Urinary bladder (tissue), 4 donors: ENCODE measurements around the gene PRR3. TPM values are rescaled to one million over a fixed set of nuclear protein-coding genes. Genes with fewer than 3 reads are reported as not detected.
"Not testable (repeated sequence)": the region's sequence is repeated elsewhere in the genome, so short reads cannot be mapped to it uniquely, and the experiment has no call there.

ENCODE experiments used
- DNase-seq: peaks from one replicate; pipeline ENCODE4 v3.0.0-alpha.2; 2015; ENCODE audit errors: extremely low spot score
- H3K27ac ChIP-seq: one replicate; pipeline ENCODE4 v1.5.1; 2013; ENCODE audit warnings: low read depth, mild to moderate bottlenecking, moderate library complexity
- H3K36me3 ChIP-seq: one replicate; pipeline ENCODE4 v1.6.1; 2013; ENCODE audit warnings: mild to moderate bottlenecking, moderate library complexity; ENCODE audit not compliant: insufficient read depth
- H3K4me1 ChIP-seq: one replicate; pipeline ENCODE4 v1.6.1; 2013; ENCODE audit warnings: mild to moderate bottlenecking, moderate library complexity; ENCODE audit not compliant: insufficient read depth
- H3K4me3 ChIP-seq: one replicate; pipeline ENCODE4 v1.5.1; 2013; ENCODE audit warnings: low read depth, low read length
- WGBS: extraction: QIAGEN DNeasy Blood & Tissue Kit; methylation state at CpG from one replicate; pipeline ENCODE4 v1.1.7; 2013; 5-methylcytosine and 5-hydroxymethylcytosine counted together
- polyA plus RNA-seq: library from polyadenylated mRNA; stranded (reverse); fragments of 200-250 nt; gene quantifications from one replicate; pipeline ENCODE4 v1.2.3, GENCODE V29; 2013
- total RNA-seq: library from RNA; depleted of rRNA; stranded (reverse); fragments of >200 nt; gene quantifications from one replicate; pipeline ENCODE4 v1.2.3, GENCODE V29; 2014
- donor health status: healthy with polysubstance abuse.
- donor health status: healthy.

The PRR3 gene, protein sequence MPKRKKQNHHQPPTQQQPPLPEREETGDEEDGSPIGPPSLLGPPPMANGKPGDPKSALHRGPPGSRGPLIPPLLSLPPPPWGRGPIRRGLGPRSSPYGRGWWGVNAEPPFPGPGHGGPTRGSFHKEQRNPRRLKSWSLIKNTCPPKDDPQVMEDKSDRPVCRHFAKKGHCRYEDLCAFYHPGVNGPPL
- 8.5 TPM for total RNA-seq
- 11.0 TPM for polyA plus RNA-seq

DNA sequence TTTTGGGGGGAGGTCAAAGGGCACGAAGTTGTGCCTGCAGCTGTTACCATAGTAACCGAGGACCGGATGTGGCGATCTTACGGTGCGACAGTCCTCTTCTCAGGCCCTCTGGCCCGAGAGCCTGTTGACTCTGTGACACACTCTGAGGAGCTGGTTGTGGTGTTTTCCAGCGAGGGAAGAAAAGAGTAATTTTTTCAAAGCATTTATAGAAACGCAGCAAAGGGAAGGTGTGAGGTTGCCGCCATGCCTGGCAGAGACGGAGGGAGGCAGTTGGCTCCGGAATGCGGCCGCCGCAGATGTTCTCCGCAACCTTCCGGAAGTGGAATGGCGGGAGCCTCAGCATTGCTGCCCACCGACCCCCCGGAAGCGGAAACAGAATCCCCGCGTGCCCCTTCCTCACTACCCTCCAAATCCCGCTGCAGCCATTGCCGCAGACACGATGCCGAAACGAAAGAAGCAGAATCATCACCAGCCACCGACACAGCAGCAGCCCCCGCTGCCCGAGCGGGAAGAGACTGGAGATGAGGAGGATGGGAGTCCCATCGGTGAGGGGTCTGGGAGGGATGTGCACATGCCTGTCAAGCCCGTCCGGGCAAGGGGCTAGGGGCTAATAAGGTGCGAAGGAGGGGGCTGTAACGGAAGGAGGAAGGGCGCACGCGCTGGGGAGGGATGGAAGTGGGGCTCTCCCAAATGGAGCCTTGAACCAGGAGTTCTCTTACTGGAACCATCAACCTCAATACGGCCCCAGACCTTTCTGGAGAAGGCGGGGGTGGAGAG lies at the start of gene PRR3:
TSS of gene PRR3 (plus strand) at position 390 of the 777 bp plus-strand sequence. CDS start at position 440, 50 bp downstream.
- DNase-seq, result peak; percentile 89
- Histone ChIP-seq H3K4me1 (peaks cover 1% of the 10 kb centered on the region), H3K36me3 (no peaks in the 10 kb centered on the region), H3K27ac (peak within 1 kb of the TSS; percentile 94), H3K4me3 (peak within 1 kb of the TSS; percentile 74)
- WGBS, result under 1% methylated on average over 42 of the region's 42 CpGs

GRCh38 chr6:30507849-30508827 lies 49.0 kb upstream of the PRR3 start:
- Histone ChIP-seq H3K4me3 (no peak overlapping the region), H3K27ac (no peak overlapping the region), H3K4me1 (no peaks in the 10 kb centered on the region), H3K36me3 (no peaks in the 10 kb centered on the region)
- no peak for DNase-seq
- WGBS, result 87% methylated on average over 5 of the region's 5 CpGs

GRCh38 chr6:30508890-30509736 lies 48.0 kb upstream of the PRR3 start:
- no peaks in the 10 kb centered on the region for H3K36me3 ChIP-seq
- WGBS, result 34% methylated on average over 5 of the region's 5 CpGs

GRCh38 chr6:30510419-30511168 lies 46.5 kb upstream of the PRR3 start:
- WGBS, result 76% methylated on average over 10 of the region's 10 CpGs
- no peak overlapping the region for H3K27ac ChIP-seq
- H3K4me3 ChIP-seq, result no peak overlapping the region
- H3K36me3 ChIP-seq, result no peaks in the 10 kb centered on the region
- no peak for DNase-seq
- H3K4me1 ChIP-seq, result no peaks in the 10 kb centered on the region

More at GRCh38 chr6:30508890-30509736, 48.0 kb upstream of the PRR3 start:
- DNase-seq, result no peak
- no peaks in the 10 kb centered on the region for H3K4me1 ChIP-seq
- peak overlapping the region; percentile 39 for H3K27ac ChIP-seq
- H3K4me3 ChIP-seq, result no peak overlapping the region

DNA sequence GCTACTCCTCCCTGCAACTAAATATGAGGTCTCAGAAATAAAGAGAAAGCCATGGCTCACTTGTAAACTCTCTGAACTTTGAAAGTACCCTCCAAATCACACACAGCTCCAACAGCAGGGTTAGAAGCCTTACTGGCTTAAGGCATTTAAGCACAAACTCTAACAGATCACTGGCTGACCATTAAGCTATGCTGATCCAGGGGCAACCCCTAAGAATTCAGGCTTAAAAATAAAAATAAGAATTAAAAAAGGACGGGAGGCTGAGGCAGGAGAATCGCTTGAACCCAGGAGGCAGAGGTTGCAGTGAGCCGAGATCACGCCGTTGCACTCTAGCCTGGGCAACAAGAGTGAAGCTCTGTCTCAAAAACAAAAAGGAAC lies 45.9 kb upstream of the PRR3 start:
- 59% methylated on average over 5 of the region's 5 CpGs for WGBS

DNA sequence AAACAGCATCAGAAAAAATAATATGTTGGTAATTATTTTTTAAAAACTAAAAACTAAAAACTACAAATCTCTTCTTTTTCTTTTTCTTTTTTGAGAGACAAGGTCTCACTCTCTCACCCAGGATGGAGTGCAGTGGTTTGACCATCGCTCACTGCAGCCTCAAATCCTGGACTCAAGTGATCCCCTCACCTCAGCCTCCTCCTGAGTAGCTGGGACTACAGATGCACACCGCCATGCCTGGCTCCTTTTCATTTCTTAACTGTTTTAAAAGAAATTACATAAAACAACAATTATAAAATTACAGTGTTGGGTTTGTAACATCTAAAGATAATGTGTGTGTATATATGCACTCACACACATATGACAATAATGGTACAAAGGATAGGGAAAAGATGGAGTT lies 43.6 kb upstream of the PRR3 start:
- 90% methylated on average over 2 of the region's 2 CpGs for WGBS
- no peak for DNase-seq

More for the DNA sequence above, 45.9 kb upstream of the PRR3 start:
- no peak overlapping the region for H3K4me3 ChIP-seq
- no peak for DNase-seq
- no peaks in the 10 kb centered on the region for H3K36me3 ChIP-seq
- no peak overlapping the region for H3K27ac ChIP-seq
- H3K4me1 ChIP-seq, result no peaks in the 10 kb centered on the region

GRCh38 chr6:30515106-30515505 lies 42.0 kb upstream of the PRR3 start:
- no peak for DNase-seq
- H3K4me3 ChIP-seq, result no peak overlapping the region

More for the DNA sequence above, 43.6 kb upstream of the PRR3 start:
- no peak overlapping the region for H3K27ac ChIP-seq
- no peak overlapping the region for H3K4me3 ChIP-seq
- H3K4me1 ChIP-seq, result no peaks in the 10 kb centered on the region
- H3K36me3 ChIP-seq, result no peaks in the 10 kb centered on the region

DNA sequence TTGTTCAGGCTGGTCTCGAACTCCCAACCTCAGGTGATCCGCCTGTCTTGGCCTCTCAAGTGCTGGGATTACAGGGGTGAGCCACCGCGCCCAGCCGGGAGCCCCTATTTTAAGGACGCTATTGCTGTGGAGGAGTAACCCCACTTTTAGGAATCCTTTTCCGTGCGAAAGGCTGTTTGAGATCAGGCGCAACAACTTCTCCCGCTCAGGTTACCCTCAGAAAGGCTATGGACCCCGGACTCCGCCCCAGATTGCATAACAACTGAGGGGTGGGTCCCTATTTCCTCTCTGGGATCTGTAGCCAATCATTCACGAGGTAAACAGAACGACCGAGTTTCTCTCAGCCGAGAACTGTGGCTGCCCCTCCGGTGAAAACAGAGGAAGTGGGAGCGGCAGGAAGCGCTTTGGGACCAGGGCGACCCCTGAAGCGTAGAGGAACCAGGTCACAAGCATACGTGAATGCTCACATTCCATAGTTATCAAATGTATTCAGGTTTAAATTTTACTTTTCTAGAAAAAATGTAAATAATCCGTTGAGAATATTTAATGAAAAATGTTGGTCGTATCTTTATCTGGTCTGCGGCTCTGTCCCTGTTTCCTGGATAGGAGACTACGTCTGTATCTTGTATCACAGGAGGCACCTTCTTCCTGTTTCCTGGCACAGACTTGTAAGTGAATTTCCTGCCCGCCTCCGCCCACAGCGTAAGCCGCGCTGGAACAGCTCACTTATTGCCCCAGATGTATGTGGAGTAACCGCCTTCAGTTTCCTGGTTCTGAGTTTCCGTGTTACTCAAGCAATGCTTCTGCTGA lies 40.9 kb upstream of the PRR3 start:
- H3K27ac ChIP-seq, result peak overlapping the region; percentile 92
- no peaks in the 10 kb centered on the region for H3K4me1 ChIP-seq
- peak; percentile 85 for DNase-seq
- no peaks in the 10 kb centered on the region for H3K36me3 ChIP-seq
- WGBS, result 4% methylated on average over 33 of the region's 33 CpGs
- peak overlapping the region; percentile 12 for H3K4me3 ChIP-seq

More at GRCh38 chr6:30515106-30515505, 42.0 kb upstream of the PRR3 start:
- Histone ChIP-seq H3K4me1 (no peaks in the 10 kb centered on the region), H3K27ac (no peak overlapping the region), H3K36me3 (no peaks in the 10 kb centered on the region)
- WGBS, result 41% methylated on average over 4 of the region's 4 CpGs

DNA sequence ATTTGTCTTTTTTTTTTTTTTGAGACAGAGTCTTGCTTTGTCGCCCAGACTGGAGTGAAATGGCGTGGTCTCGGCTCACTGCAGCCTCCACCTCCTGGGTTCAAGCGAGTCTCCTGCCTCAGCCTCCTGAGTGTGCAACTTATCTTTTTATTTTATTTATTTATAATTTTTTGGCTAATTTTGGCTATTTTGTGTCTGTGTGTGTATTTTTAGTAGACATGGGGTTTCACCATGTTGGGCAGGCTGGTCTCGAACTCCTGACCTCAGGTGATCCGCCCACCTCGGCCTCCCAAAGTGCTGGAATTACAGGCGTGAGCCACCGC lies 40.4 kb upstream of the PRR3 start:
- H3K4me3 ChIP-seq, H3K4me1 ChIP-seq, H3K36me3 ChIP-seq, DNase-seq, H3K27ac ChIP-seq: not testable (repeated sequence)
- 63% methylated on average over 9 of the region's 9 CpGs for WGBS

GRCh38 chr6:30517767-30518504 lies 39.2 kb upstream of the PRR3 start:
- WGBS, result 91% methylated on average over 21 of the region's 21 CpGs
- not testable (repeated sequence) for H3K27ac ChIP-seq, H3K4me3 ChIP-seq, H3K36me3 ChIP-seq, H3K4me1 ChIP-seq, DNase-seq

DNA sequence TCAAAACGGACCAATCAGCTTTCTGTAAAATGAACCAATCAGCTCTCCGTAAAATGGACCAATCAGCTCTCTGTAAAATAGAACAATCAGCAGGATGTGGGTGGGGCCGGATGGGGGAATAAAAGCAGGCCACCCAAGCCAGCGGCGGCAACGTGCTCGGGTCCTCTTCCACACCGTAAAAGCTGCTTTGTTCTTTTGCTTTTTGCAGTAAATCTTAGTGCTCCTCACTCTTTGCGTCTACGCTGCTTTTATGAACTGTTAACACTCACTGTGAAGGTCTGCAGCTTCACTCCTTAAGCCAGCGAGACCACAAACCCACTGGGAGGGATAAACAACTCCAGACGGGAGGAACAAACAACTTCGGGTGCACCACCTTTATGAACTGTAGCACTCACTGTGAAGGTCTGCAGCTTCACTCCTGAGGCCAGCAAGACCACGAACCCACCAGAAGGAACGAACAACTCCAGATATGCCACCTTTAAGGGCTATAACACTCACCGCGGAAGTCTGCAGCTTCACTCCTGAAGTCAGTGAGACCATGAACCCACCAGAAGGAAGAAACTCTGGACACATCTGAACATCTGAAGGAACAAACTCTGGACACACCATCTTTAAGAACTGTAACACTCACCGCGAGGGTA lies 38.5 kb upstream of the PRR3 start:
- not testable (repeated sequence) for H3K27ac ChIP-seq, H3K4me3 ChIP-seq, H3K4me1 ChIP-seq, H3K36me3 ChIP-seq, DNase-seq
- WGBS, result 68% methylated on average over 19 of the region's 19 CpGs
